Skin epidermis (tissue), 12 donors: ENCODE measurements around the gene FOXP3.

ENCODE experiments used
- H3K27ac ChIP-seq, 21 experiments: fragments of 200-600 bp; sonication (generic) in 11 of 21; one replicate each; pipeline ENCODE4 v1.5.0; 2020; ENCODE audit warnings: mild to moderate bottlenecking in 3 of 21, inconsistent platforms in 2 of 21, moderate library complexity in 2 of 21
- H3K4me3 ChIP-seq, 7 experiments: fragments of 200-600 bp; sonication (generic) in 2 of 7; one replicate each; pipeline ENCODE4 v1.5.0; 2020; ENCODE audit warnings: inconsistent platforms in 2 of 7, mild to moderate bottlenecking in 2 of 7, moderate library complexity in 1 of 7

FOXP3 gene

DNA sequence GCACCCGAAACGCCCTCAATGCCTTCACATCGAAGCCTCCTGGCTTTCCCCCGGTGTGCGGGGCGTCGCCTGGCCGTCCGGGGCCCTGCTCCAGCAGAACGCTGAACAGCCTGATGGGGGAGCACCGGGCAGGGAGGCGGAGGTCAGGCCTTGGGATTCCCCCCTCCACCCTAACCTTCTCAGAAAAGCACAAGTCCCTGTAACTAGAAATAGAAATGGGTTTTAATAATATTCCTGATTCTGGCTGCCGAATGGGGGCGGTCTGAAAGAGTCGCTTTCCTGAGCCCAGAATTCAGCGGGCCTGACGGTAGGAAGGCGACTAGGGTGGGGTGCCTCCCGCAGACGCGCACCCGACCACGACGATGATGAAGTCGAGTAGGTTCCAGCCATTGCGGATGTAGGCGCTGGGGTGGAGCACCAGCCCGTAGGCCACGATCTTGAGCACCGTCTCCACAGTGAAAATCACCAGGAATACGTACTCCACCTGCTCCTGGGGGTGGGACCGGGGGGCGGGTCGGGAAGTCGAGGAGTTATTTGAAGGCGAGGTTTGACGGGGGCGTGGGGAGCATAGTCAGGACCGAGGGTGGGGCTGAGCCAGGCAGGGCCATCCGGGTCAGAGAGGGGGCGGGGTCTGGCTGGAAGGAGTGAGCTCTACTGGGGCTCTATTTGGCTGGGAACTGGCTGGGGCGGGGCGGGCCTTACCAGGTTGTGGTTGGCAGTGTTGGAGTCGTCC lies 33.8 kb downstream of the FOXP3 start:
- Histone ChIP-seq H3K4me3 (peak overlapping the region; percentile 14 to 36 (median 24)), H3K27ac (peak overlapping the region in 16 of 21 experiments; percentile 12 to 74 (median 44))

DNA sequence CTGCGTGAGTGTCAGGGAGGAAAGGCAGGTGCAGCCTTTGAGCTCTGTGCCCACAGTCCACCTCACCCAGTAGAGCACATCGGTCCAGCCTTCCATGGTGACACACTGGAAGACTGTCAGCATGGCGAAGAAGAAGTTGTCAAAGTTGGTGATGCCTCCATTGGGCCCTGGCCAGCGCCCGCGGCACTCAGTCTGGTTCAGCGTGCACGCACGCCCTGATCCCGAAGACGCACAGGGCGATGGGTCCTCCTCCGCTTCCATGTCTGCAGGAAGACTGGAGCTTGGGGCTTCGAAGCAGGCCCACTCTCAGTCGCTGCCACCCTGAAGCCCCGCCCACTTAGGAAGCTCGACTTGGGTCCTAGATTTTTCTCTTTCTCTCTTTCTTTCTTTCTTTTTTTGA lies 36.3 kb downstream of the FOXP3 start:
- Histone ChIP-seq H3K27ac (no peak overlapping the region), H3K4me3 (no peak overlapping the region)

DNA sequence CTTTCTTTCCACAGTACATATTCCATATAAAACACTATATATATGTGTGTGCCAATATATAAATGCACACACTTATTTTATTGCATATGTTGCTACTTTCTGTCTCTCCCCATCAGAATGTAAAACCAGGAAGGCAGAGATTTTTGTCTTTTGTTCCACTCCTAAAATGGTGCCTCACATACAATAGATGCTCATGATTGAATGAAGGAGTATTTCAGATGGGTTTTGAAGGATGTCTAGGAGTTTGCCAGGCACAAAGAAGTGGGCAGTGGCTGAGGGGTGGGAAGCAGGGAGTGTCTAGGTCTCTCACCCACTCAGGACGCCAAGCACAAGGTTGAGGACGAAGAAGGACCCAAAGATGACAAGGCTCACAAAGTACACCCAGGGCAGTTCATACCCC lies 36.8 kb downstream of the FOXP3 start:
- no peak overlapping the region for H3K27ac ChIP-seq
- H3K4me3 ChIP-seq, result no peak overlapping the region

DNA sequence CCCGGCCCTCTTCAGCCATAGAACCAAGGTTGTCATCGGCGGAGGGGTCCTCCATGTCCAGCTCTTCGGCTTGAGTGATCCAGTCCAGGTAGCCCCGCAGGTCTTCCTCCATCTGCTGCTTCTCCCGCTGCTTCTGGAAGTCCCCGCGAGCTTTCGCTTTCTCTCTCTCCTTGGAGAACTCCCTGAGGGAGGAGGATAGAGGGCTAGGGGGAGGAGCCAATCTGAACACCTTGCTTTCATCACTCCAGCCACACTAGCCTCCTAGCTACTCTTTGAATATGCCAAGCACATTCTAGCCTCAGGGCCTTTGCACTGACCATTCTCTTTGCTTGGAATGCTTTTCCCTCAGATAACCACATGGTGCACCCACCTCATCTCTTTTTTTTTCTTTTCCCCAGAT lies 37.6 kb downstream of the FOXP3 start:
- no peak overlapping the region for H3K27ac ChIP-seq
- H3K4me3 ChIP-seq, result no peak overlapping the region

DNA sequence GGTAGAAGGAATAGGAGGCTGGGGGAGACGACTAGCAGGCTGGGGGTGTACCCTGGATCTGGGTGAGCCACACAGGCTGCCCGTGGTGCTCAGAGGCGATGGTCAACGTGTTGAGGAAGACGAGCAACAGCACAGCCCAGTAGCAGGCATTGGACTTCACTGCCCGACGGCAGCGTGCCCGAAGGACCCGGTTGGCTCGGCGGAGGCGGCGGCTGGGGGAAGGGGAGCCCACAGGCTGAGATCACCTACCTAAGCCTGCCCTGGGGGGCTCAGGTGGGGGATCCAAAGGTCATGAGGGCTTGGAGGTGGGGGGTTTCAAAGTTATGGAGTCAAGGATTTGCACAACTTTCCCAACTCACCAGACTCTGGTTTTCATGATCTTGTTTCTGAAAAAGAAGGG lies 38.7 kb downstream of the FOXP3 start:
- no peak overlapping the region for H3K4me3 ChIP-seq
- no peak overlapping the region for H3K27ac ChIP-seq

DNA sequence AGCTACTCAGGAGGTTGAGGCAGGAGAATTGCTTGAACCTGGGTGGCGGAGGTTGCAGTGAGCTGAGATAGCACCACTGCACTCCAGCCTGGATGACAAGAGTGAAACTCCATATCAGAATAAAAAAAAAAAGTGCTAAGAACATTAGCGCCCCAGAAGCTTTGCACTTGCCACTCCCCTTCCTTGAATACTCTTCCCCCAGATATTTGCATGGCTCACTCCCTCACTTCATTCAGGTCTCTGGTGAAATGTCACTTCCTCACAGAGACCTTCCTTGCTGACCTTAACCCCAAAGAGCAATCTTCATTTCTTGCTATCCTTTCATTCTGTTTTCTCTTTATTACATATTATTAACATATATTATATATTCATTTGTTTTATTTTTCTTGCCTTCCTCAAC lies 42.6 kb downstream of the FOXP3 start:
- H3K4me3 ChIP-seq, result no peak overlapping the region
- H3K27ac ChIP-seq, result no peak overlapping the region

GRCh38 chrX:49220100-49220499 lies 44.4 kb downstream of the FOXP3 start:
- no peak overlapping the region for H3K27ac ChIP-seq
- H3K4me3 ChIP-seq, result no peak overlapping the region

GRCh38 chrX:49214996-49215526 lies 49.4 kb downstream of the FOXP3 start:
- Histone ChIP-seq H3K27ac (no peak overlapping the region), H3K4me3 (no peak overlapping the region)

GRCh38 chrX:49214416-49214815 lies 50.1 kb downstream of the FOXP3 start:
- no peak overlapping the region for H3K4me3 ChIP-seq

GRCh38 chrX:49212861-49213260 lies 51.6 kb downstream of the FOXP3 start:
- Histone ChIP-seq H3K4me3 (no peak overlapping the region), H3K27ac (no peak overlapping the region)

More at GRCh38 chrX:49214416-49214815, 50.1 kb downstream of the FOXP3 start:
- no peak overlapping the region for H3K27ac ChIP-seq

- Histone ChIP-seq H3K27ac (no peak overlapping the region), H3K4me3 (no peak overlapping the region)
Measured at GRCh38 chrX:49212209-49212608, 52.3 kb downstream of the FOXP3 start.

DNA sequence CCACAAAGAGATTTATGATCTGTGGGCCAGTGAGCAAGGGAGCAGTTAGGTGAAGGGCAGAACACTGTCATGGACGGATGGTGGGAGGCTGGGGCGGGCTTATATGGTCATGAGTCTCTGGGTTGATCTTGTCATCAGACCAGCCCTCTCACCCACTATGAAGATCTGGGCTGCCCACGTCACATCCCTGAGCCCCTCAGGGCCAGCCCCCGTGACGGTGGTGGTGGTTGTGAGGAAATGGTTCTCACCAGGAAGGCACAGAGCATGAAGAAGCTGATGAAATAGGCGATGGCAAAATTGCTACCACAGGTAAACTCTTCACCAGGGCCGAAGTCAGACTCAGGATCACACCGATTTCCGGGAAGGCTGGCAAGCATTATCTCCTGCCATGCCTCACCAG lies 53.4 kb downstream of the FOXP3 start:
- Histone ChIP-seq H3K27ac (no peak overlapping the region), H3K4me3 (no peak overlapping the region)

DNA sequence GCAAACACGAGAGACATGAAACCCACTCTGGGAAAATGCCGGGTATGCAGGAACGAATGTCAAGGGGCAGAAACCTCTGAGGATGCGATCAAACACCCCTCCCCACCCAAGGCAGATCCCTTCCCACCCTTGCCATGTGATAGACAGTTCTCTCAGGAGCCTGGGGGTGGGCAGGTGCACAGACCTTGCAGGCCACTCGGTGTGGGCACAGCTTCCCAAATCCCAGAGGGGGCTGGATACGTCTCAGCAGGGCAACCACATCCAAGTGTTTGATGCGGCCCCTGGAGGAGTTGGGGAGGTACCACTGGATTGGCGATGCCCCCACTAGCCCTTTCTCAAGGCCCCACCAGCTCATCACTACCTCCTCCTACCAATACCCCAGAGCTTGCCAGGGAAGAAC lies 54.1 kb downstream of the FOXP3 start:
- H3K27ac ChIP-seq, result no peak overlapping the region
- H3K4me3 ChIP-seq, result no peak overlapping the region

GRCh38 chrX:49209434-49210251 lies 54.9 kb downstream of the FOXP3 start:
- Histone ChIP-seq H3K4me3 (no peak overlapping the region), H3K27ac (no peak overlapping the region)

GRCh38 chrX:49208399-49208798 lies 56.1 kb downstream of the FOXP3 start:
- Histone ChIP-seq H3K4me3 (no peak overlapping the region), H3K27ac (no peak overlapping the region)

DNA sequence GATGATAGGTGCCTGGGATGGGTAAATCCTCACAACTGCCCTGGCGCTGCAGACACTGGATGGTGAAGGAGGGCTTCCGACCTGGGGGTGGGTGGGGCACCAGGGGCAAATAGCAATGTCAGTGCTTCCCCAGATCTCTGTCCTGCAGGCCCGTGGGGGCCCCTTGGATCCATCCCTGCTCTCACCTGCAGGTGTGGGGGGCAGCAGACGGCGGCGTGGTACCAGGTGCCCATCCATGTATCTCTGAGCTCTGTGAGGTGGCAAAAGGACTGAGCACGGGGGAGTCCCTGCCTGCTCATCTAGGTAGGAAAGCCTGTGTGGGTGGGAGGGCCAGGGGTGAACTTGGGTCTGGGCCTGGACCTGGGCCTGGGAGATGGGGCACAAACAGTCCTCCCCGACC lies 58.0 kb downstream of the FOXP3 start:
- Histone ChIP-seq H3K4me3 (no peak overlapping the region), H3K27ac (no peak overlapping the region)

GRCh38 chrX:49205443-49205842 lies 59.1 kb downstream of the FOXP3 start:
- H3K4me3 ChIP-seq, result no peak overlapping the region
- no peak overlapping the region for H3K27ac ChIP-seq

- Histone ChIP-seq H3K4me3 (no peak overlapping the region), H3K27ac (no peak overlapping the region)
Measured at GRCh38 chrX:49204709-49205108, 59.8 kb downstream of the FOXP3 start.

DNA sequence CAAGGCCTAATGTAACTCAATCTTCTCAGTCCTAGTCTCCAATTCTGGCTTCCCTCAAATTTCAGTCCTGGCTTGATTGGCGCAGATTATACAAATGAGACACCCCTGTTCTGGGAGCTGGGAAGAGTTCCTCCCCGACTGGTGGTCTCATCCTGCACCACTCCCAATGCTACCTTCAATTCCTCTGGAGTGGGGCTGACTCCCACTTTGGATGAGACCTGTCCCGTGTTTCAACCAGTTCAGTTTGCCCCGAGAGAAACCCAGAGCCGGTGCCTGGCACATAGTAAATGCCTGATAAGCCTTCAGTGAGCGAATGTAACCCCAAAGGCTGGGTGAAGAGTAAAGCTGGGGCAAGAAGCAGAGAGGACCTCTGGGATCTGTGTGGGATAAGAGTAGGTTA lies 60.5 kb downstream of the FOXP3 start:
- Histone ChIP-seq H3K4me3 (no peak overlapping the region), H3K27ac (no peak overlapping the region)

- Histone ChIP-seq H3K27ac (no peak overlapping the region), H3K4me3 (no peak overlapping the region)
Measured at GRCh38 chrX:49203536-49203935, 61.0 kb downstream of the FOXP3 start.

- Histone ChIP-seq H3K4me3 (no peak overlapping the region), H3K27ac (no peak overlapping the region)
Measured at GRCh38 chrX:49202022-49202421, 62.5 kb downstream of the FOXP3 start.
